ENCODE data around the gene NEURL1B. TPM values are rescaled to one million over a fixed set of nuclear protein-coding genes. Genes with fewer than 3 reads are reported as not detected.

NEURL1B gene
- total RNA-seq, 2 experiments from 2014 or later, result 3.9 to 4.2 TPM

GRCh38 chr5:172626031-172626581 lies 15.0 kb upstream of the NEURL1B start:
- DNase-seq (no peak), ATAC-seq (no peak)
- no peak overlapping the region for H3K27ac Mint-ChIP-seq
- ChIA-PET CTCF (no interaction called here), POLR2A (no interaction called here)
- no peaks in the 10 kb centered on the region for H3K36me3 Mint-ChIP-seq (ENCODE audit: low read depth)
- no peaks in the 10 kb centered on the region for H3K4me1 Mint-ChIP-seq (ENCODE audit: low read depth)
- H3K27me3 Mint-ChIP-seq (ENCODE audit: low read depth), result no peaks in the 10 kb centered on the region
- no peak overlapping the region for H3K4me3 Mint-ChIP-seq
- H3K9me3 Mint-ChIP-seq (ENCODE audit: insufficient read depth), result no peaks in the 10 kb centered on the region

GRCh38 chr5:172630082-172630481 lies 11.0 kb upstream of the NEURL1B start:
- H3K4me1 Mint-ChIP-seq (ENCODE audit: low read depth), result no peaks in the 10 kb centered on the region
- no peak overlapping the region for H3K27ac Mint-ChIP-seq
- H3K36me3 Mint-ChIP-seq (ENCODE audit: low read depth), result no peaks in the 10 kb centered on the region
- POLR2A ChIA-PET, result no interaction called here
- CTCF ChIA-PET, result no interaction called here
- ATAC-seq (no peak), DNase-seq (no peak)
- H3K4me3 Mint-ChIP-seq, result no peak overlapping the region
- no peaks in the 10 kb centered on the region for H3K9me3 Mint-ChIP-seq (ENCODE audit: insufficient read depth)
- no peaks in the 10 kb centered on the region for H3K27me3 Mint-ChIP-seq (ENCODE audit: low read depth)

GRCh38 chr5:172630482-172630881 lies 10.6 kb upstream of the NEURL1B start:
- DNase-seq, result no peak
- Mint-ChIP-seq H3K27ac (no peak overlapping the region), H3K4me1 (ENCODE audit: low read depth) (no peaks in the 10 kb centered on the region), H3K4me3 (no peak overlapping the region), H3K36me3 (ENCODE audit: low read depth) (no peaks in the 10 kb centered on the region), H3K27me3 (ENCODE audit: low read depth) (no peaks in the 10 kb centered on the region), H3K9me3 (ENCODE audit: insufficient read depth) (no peaks in the 10 kb centered on the region)
- ChIA-PET CTCF (no interaction called here), POLR2A (no interaction called here)
- no peak for ATAC-seq

GRCh38 chr5:172630986-172631385 lies 10.1 kb upstream of the NEURL1B start:
- Mint-ChIP-seq H3K27ac (no peak overlapping the region), H3K4me3 (no peak overlapping the region), H3K27me3 (ENCODE audit: low read depth) (no peaks in the 10 kb centered on the region), H3K9me3 (ENCODE audit: insufficient read depth) (no peaks in the 10 kb centered on the region), H3K4me1 (ENCODE audit: low read depth) (no peaks in the 10 kb centered on the region), H3K36me3 (ENCODE audit: low read depth) (no peaks in the 10 kb centered on the region)
- no peak for ATAC-seq
- ChIA-PET CTCF (no interaction called here), POLR2A (no interaction called here)
- DNase-seq, result no peak

DNA sequence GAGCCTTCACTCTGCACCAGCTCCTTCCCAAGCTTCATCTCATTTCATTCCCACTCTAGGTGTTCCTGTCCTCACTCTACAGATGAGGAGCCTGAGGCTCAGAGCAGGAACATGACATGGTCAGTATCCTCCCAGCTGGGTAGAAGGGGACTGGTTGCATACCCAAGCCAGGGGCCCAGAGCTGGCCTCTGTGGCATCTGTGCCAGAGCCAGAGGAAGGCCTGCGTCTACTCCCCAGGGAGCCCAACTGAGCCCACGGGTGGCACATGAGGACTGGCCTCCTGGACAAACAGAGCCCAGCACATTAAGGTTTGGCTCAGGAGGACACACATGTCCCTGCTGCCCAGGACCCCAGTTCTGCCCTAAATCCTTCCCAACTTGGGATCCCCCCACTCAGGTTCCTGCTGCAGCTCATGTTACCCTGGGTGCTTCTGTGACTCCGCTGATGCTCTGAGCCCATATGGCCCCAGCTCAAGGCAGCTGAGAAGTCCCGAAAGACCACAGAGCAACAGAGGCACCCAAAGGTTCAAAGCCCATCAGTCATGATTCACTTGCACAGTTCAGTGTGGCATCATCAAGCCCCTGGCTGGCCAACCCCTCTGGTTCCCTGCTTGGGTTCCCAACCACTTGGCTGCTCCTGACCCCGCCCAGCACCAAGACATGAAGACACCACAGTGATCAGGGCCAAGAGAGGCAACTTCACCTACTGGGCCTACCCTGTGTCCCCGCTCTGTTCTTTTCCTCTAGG lies 8.5 kb upstream of the NEURL1B start:
- no peaks in the 10 kb centered on the region for H3K4me1 Mint-ChIP-seq (ENCODE audit: low read depth)
- ATAC-seq (no peak), DNase-seq (no peak)
- no peaks in the 10 kb centered on the region for H3K9me3 Mint-ChIP-seq (ENCODE audit: insufficient read depth)
- peaks cover 5% of the 10 kb centered on the region for H3K27me3 Mint-ChIP-seq (ENCODE audit: low read depth)
- POLR2A ChIA-PET, result no interaction called here
- H3K36me3 Mint-ChIP-seq (ENCODE audit: low read depth), result no peaks in the 10 kb centered on the region
- CTCF ChIA-PET, result no interaction called here
- no peak overlapping the region for H3K27ac Mint-ChIP-seq
- H3K4me3 Mint-ChIP-seq, result no peak overlapping the region

DNA sequence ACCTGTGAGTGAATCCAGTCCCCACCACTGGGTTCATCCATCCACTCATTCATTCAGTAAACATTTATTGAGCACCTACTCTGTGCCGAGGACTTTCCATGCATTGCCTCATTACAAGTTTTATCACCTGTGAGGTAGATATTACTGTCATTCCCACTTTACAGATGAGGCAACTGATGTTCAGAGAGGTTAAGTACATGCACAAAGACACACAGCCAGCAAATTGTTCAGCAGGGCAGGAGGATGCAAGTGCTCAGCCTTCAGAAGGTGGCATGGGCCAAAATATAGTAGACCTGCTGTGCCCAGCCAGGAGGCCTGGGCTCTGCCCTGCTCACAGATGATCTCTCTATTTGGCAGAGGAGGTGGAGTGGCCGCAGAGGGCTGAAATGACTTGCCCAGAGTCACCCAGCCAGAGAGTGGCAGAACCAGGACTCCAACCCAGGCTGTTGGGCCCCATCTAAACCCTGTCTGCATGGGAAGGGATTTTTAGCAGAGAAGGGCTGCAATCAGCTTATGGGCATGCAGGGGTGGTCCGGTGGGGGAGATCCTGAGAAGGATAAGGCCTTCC lies 7.6 kb upstream of the NEURL1B start:
- peaks cover 9% of the 10 kb centered on the region for H3K27me3 Mint-ChIP-seq (ENCODE audit: low read depth)
- H3K36me3 Mint-ChIP-seq (ENCODE audit: low read depth), result no peaks in the 10 kb centered on the region
- H3K9me3 Mint-ChIP-seq (ENCODE audit: insufficient read depth), result no peaks in the 10 kb centered on the region
- ChIA-PET CTCF (no interaction called here), POLR2A (no interaction called here)
- H3K4me3 Mint-ChIP-seq, result no peak overlapping the region
- no peaks in the 10 kb centered on the region for H3K4me1 Mint-ChIP-seq (ENCODE audit: low read depth)
- ATAC-seq (no peak), DNase-seq (no peak)
- no peak overlapping the region for H3K27ac Mint-ChIP-seq

DNA sequence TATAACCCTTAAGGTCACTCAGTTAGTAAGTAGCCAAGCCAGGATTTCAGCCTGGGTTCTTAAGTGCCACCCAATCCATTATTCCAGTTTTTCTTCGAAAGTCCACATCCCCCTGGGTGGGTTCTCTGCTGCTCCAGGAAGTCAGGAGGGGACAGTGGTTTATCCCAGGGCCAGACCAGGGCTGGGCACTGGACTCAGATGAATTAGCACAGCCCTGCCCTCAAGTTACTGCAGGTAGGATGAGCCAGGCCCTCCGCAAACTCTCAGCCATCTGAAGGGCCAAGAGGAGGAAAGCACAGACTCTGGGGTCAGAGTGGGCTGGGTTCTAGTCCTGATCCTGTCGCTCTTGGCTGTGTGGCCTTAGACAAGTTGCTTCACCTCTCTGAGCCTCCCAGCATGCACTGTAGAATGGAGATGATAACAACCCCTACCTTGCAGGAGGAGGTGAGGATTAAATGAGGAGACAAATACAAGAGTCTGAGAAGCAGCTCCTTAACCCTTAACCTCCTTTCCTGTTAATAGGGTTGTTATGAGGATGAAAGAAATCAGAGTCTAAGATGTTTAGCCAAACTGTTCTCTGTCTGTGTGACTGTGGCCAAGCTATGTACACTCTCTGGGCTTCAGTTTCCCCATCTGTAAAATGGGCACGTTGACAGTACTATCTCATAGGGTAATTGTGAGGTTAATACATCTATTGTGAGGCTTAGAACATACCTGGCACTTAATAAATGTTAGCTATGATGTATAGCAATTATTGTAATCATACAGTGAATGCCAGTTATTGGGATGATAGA lies 6.8 kb upstream of the NEURL1B start:
- H3K27ac Mint-ChIP-seq, result no peak overlapping the region
- CTCF ChIA-PET, result no interaction called here

GRCh38 chr5:172635038-172635437 lies 6.0 kb upstream of the NEURL1B start:
- Mint-ChIP-seq H3K36me3 (ENCODE audit: low read depth) (no peaks in the 10 kb centered on the region), H3K27me3 (ENCODE audit: low read depth) (peaks cover 17% of the 10 kb centered on the region), H3K9me3 (ENCODE audit: insufficient read depth) (no peaks in the 10 kb centered on the region), H3K27ac (no peak overlapping the region), H3K4me1 (ENCODE audit: low read depth) (peaks cover 2% of the 10 kb centered on the region), H3K4me3 (no peak overlapping the region)
- ChIA-PET POLR2A (interaction anchor here (0.6 to 1.2 kb wide), 2 partner anchors 62 to 350 kb away, joined by 3 read pairs; no protein-coding TSS in a partner anchor), CTCF (no interaction called here)
- ATAC-seq, result no peak
- no peak for DNase-seq

More for the DNA sequence above, 6.8 kb upstream of the NEURL1B start:
- Mint-ChIP-seq H3K9me3 (ENCODE audit: insufficient read depth) (no peaks in the 10 kb centered on the region), H3K4me1 (ENCODE audit: low read depth) (no peaks in the 10 kb centered on the region), H3K27me3 (ENCODE audit: low read depth) (peaks cover 14% of the 10 kb centered on the region), H3K36me3 (ENCODE audit: low read depth) (no peaks in the 10 kb centered on the region), H3K4me3 (no peak overlapping the region)
- no peak for ATAC-seq
- DNase-seq, result no peak
- POLR2A ChIA-PET, result interaction anchor here (1.2 kb wide), 1 partner anchor 63 kb away, joined by 3 read pairs; no protein-coding TSS in a partner anchor

- ATAC-seq, result no peak
- Mint-ChIP-seq H3K9me3 (ENCODE audit: insufficient read depth) (no peaks in the 10 kb centered on the region), H3K36me3 (ENCODE audit: low read depth) (no peaks in the 10 kb centered on the region), H3K27me3 (ENCODE audit: low read depth) (peaks cover 22% of the 10 kb centered on the region), H3K27ac (no peak overlapping the region), H3K4me3 (no peak overlapping the region), H3K4me1 (ENCODE audit: low read depth) (peaks cover 8% of the 10 kb centered on the region)
- ChIA-PET POLR2A (interaction anchor here (0.7 kb wide), 1 partner anchor 192 kb away, joined by 3 read pairs; no protein-coding TSS in a partner anchor), CTCF (no interaction called here)
- DNase-seq, result no peak
These were observed 4.6 kb upstream of the NEURL1B start for GRCh38 chr5:172636279-172637050.

GRCh38 chr5:172637110-172637580 lies 3.9 kb upstream of the NEURL1B start:
- ChIA-PET CTCF (no interaction called here), POLR2A (interaction anchor here (0.7 kb wide), 1 partner anchor 193 kb away, joined by 3 read pairs; no protein-coding TSS in a partner anchor)
- H3K36me3 Mint-ChIP-seq (ENCODE audit: low read depth), result no peaks in the 10 kb centered on the region
- no peak for ATAC-seq
- peaks cover 24% of the 10 kb centered on the region for H3K27me3 Mint-ChIP-seq (ENCODE audit: low read depth)
- no peak overlapping the region for H3K4me3 Mint-ChIP-seq
- peaks cover 8% of the 10 kb centered on the region for H3K4me1 Mint-ChIP-seq (ENCODE audit: low read depth)
- H3K27ac Mint-ChIP-seq, result no peak overlapping the region
- H3K9me3 Mint-ChIP-seq (ENCODE audit: insufficient read depth), result no peaks in the 10 kb centered on the region
- no peak for DNase-seq

GRCh38 chr5:172637740-172638139 lies 3.3 kb upstream of the NEURL1B start:
- Mint-ChIP-seq H3K4me1 (ENCODE audit: low read depth) (peaks cover 8% of the 10 kb centered on the region), H3K4me3 (no peak overlapping the region)

More at GRCh38 chr5:172637740-172638139, 3.3 kb upstream of the NEURL1B start:
- POLR2A ChIA-PET, result no interaction called here
- H3K9me3 Mint-ChIP-seq (ENCODE audit: insufficient read depth), result no peaks in the 10 kb centered on the region
- H3K27ac Mint-ChIP-seq, result no peak overlapping the region
- no peak for DNase-seq
- CTCF ChIA-PET, result no interaction called here
- peaks cover 30% of the 10 kb centered on the region for H3K27me3 Mint-ChIP-seq (ENCODE audit: low read depth)
- no peak for ATAC-seq
- no peaks in the 10 kb centered on the region for H3K36me3 Mint-ChIP-seq (ENCODE audit: low read depth)

Data from activated CD8-positive, alpha-beta T cell treated with anti-CD3 and anti-CD28 coated beads, Interleukin-2, amount 10 ng/mL, durations not matched to agents 7 days and 5 days (primary cell).